TTC549 (cell line): ENCODE measurements around the gene TPH2.

Source experiments
- FAIRE-seq: peaks from 2 replicates; lab custom pipeline; 2012; peaks lifted over from hg19 to GRCh38; lab: Jason Lieb, UNC

The TPH2 gene

DNA sequence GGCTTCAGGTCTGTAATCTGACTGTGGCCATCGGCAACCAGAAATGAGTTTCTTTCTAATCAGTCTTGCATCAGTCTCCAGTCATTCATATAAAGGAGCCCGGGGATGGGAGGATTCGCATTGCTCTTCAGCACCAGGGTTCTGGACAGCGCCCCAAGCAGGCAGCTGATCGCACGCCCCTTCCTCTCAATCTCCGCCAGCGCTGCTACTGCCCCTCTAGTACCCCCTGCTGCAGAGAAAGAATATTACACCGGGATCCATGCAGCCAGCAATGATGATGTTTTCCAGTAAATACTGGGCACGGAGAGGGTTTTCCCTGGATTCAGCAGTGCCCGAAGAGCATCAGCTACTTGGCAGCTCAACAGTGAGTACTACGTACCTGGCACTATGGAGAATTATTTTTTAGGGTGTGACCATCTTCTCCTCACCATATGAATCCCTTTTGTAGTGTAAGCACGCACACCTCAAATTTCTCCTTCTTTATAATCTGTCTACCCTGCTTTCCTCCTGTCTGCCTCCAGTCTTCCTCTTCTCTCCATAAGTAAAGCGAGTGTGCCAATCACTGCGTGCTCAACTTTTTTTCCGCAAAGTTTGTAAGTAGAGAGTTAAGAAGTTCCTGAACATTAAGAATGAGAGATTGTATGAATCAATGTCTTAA is at the start of gene TPH2:
TPH2 (plus strand) TSS at position 118 of the 658 bp plus-strand sequence; CDS start at position 260, 142 bp downstream.
- no peak for FAIRE-seq

DNA sequence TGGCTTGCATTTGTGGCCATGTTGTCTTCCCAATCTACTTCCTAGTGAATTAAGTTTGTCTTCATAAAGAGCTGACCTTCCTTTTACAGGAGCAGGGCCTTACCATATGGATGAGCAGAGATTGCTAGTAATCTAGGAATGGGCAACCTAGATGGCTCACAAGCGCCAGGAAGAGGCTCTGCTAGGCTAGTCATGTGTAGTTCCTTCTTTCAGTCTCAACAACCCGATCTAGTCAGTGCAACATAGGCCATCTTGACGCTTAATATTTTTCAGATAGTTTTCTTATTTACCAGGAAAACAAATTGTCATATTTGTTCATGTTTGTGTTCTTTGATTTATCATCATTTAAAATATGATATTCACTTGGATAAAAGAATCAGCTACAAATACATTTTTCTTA is 48.2 kb upstream of the TPH2 start:
- no peak for FAIRE-seq

DNA sequence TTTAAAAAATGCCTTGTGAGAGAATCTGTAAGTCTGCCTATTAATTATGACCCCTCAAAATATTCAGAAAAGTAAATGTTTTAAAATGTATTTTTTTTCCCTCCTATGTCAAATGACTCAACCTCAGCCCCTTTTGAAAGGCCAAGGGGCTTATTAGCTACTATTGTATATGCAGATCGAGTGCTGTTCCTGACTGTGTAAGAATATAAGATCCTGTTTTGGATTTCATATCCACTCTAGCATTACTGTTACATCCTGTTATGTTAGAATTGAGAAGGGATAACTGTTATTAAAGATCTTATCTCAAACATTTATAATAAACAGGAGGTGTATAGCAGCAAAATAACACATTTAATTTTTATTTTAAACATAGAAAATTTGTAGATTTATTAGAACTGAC is 46.6 kb upstream of the TPH2 start:
- FAIRE-seq: no peak

DNA sequence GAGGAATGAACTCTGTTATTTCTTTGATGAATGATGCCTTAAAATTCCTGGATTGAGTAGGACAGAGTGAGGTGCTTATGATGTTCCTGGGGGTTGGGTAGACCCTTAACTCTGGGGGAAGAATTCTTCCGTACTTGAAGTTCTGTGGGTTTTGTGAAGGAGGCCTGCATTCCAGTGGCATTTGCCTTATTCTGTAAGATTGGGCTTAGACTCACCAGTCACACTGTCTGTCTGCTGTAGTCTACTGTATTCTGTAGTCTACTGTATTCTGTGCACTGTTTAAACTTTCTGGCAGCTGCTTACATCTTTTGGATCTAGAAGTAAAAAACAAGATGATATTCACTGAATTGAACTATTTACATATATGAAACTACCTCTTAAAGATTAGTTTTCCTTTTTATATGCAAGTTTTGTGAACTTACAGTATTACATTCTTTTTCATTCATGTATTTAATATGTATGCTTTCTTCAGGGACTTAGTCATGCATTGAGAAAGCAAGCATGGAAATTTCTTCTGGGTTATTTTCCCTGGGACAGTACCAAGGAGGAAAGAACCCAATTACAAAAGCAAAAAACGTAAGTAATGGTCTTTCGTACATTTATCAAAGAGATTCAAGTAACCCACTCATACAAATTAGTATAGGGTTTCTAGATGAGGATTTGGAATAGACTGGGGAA is 42.3 kb upstream of the TPH2 start:
- FAIRE-seq: no peak

DNA sequence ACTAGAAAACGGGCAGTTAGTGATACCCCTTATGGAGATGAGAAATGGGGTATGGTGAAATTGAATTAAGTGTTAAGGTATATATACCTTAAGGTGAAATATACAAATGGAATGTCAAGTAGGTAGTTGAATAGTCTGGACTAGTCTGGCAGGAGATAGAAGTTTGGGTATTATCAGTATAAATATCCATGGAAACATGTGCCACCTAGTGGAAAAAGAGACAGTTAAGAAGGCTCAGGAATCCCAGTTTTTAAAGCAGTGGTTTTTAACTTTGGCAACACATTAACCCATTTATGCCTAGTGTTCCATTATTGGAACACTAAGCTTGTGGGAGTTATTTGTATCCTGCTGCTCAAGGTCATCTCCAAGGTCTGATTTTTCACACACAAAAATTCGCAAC is 38.6 kb upstream of the TPH2 start:
- peak; percentile 58 for FAIRE-seq

DNA sequence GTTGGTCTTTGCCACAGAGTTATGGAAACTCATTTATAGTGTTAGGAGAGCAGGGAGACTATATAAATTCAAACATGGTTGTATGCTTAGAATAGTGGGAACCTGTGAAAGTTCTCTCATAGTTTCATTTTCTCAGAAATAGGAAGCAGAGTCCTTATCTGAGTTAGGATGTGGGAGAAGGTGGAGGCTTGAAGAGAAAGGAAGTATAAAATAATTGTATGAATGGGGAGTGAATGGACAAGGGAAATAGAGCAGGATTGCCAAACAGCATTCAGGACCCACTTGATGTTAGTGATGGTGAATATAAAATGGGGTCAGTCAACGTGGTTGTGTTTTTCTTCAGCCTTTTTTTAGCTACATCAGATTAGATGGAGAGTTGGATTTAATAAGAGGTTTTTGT is 34.0 kb upstream of the TPH2 start:
- FAIRE-seq: no peak

DNA sequence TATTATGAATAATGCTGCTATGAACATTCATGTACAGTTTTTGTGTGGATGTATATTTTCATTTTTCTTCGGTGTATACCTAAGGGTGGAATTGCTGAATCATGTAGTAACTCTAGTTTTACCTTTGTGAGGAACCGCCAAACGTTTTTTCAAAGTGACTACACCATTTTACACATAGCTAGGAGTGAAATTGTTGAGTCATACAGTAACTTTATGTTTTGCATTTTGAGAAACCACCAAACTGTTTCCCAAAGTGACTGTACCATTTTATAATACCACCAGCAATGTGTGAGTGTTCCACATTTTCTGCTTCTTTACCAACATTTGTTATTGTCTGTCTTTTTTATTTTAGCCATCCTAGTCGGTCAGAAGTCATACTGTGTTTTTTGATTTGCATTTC is 3.1 kb upstream of the TPH2 start:
- FAIRE-seq: no peak

DNA sequence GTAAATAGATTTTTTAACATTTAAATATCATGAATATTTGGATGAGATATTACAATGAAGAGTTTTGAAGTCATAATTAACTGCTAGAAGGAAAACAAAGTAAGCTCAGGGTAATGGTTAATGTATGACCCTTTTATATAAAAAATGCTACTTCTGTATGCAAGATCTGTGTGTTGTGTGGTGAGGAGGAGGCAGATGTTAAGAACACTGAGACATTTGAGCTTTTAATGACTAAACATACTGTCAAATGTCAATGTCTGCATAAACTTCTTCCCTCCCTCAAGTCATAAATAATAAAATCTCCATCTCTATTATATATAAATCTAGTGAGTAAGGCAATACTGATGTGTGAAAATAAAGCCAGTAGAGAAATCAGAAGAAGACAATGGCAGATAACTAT is 1.4 kb downstream of the TPH2 start:
- no peak for FAIRE-seq

DNA sequence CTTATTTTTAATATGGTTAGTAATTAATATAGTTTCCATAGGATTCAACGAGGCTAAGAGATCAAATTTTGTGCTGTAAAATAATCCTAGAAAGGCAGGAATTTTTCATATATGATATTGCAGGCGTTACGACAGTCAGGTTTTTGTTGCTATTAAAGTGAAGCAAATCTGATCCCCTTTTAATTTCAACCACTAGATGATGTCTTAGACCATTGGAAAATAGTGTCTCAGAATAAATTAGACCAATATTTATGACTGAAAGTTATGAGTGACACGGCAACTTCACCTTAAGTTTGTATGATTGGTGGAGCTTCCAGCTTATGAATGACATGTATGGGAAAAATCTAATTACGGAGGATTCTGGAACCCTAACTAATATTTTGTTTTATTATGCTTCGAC is 2.5 kb downstream of the TPH2 start:
- no peak for FAIRE-seq

DNA sequence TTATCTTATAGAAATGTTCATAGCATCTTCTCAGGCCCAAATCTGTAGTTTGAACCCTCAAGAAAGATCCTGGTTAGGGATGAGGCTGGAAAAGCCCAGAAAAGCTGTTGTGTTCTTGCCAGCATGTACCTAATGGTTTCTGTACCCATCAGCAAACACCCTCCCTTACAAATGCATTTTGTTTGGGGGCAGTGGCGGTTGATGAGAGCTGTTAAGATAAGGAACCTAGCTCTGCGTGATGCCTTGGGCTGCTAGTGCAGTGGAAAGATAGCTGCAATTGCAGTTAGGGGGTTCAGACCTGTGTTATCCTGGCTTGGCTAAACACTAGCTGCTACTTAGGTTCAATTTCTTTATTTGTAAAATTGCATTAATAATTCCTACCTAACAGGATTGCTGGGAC is 3.6 kb downstream of the TPH2 start:
- FAIRE-seq: no peak

DNA sequence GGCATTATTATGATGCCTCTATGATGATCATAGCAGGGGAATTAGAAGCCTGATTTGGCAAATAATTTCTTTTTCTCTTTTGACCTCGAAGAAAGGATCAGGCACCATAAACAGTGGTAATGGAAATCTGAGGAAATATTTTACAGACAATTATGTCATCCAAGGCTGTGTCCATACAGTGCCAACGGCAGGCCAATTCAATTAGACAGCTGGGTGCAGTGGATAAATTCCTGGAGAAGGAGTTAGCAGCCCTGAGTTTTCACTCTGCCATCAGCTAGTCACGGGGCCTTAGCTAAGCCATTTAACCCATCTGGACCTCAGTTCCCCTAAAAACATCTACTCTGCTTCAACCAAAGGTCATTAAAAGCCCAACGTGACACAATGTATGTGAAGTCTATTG is 4.1 kb downstream of the TPH2 start:
- FAIRE-seq: no peak

DNA sequence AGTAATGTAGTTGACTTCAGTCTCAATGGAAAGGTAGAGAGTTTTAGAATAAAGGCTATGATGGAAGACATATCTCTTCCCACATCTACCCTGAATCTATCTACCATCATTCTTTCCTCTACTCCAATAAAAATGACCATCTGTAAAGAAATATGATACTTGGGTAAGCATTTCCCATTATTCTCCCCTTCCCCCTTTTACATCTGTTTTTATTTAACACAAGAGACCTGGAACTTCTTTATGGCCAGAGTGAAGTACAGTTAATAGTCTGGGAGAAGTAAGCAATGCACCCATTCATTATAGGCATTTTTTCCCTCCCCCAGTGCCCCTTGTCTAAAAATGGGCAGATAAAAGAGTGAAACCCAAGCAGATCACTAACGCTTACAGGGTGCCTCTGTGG is 6.5 kb downstream of the TPH2 start:
- FAIRE-seq: no peak

DNA sequence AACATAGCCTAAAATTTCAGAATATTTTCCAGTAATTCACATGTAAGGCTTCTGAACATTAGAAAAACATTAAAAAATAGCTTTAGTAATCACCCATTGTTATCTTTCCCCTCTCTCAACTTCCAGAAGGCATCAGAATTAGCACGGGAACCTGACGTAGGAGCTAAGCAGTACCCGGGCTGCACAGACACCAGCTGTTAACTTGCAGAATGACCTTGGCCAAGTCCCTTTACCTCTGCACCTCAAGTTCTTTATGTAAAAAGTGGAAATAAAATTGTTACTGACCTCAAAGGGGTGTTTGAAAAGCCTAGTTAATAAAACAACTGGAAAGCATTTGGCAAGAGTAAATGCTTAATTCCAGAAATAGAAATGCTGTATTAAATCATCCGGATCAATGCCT is 7.2 kb downstream of the TPH2 start:
- no peak for FAIRE-seq

DNA sequence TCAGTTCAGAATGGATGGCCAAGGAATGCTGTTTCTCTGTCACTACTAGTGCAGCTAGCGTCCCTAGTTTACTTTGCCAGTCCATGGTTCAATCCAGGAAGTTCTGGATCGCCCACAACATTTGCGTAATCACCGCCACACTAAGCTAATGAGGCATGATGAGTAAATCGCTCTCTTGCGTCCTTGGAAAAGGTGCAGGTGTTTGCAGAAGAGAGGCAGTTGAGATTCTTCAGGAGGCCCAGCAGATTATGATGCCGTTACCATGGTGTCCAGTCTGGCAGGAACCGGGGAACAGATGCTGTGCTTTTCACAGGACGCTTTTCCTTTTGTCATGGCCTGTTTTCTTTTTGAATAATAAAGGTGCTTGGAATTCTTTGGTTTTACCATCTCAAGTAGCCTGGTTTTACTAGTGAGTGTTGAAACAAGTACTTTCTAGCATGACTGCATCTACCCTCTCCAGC is 9.0 kb downstream of the TPH2 start:
- FAIRE-seq: no peak

DNA sequence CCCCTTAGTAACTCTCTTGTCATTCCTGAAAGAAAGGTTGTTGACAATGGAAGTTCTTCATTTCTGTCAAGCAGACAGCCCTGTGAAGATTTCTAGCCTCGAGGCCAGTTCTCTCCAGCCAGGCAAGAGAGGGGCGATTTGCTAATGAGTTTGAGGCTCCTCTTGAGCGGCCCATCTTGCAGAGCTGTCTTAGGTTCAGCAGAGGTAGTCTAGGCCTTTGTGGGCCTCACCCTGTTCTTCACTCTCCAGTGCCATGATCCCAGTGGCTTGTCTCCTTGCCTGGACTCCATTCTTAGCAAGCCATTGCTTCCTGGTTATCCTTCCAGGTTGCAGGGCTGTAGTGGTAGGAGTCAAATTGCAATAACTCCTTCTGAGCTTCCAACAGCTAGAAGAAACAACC is 9.7 kb downstream of the TPH2 start:
- FAIRE-seq: no peak

DNA sequence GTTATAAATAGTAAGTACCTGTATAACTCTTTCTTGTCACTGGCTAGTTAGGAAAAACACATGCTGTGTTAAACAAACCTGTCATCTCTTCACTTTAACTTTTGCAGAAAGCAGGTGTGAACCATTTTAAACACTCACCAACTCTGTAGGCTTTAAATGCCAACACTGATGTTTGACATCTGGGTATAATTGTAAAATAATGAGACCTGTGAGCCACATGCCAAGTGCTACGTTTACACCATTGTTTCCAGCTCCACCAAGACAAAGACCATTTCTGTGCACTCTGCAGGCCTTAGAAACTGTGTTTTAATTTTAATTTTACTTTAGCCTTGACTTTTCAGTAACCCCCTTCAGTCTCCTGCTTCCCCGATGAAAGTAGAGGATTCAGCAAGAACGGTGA is 11.0 kb downstream of the TPH2 start:
- no peak for FAIRE-seq

DNA sequence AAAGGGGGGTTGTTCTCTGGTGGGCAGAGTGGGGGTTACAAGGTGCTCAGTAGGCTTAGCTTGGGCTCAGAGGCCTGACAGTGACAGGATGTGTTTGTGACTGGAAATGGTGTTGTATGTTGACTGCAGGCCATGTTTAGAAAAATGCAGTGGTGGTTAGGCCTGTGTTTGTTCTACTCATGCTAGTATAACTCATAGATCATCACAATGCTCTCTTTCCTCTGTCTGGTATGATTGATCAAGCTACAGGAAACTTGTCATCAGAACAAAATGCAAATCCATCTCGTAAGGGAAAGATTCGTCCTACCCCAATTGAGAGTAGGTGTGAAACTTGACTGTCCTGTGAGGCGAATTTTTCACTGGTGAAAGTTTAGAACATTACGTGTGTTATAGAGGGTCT is 11.8 kb downstream of the TPH2 start:
- FAIRE-seq: no peak

DNA sequence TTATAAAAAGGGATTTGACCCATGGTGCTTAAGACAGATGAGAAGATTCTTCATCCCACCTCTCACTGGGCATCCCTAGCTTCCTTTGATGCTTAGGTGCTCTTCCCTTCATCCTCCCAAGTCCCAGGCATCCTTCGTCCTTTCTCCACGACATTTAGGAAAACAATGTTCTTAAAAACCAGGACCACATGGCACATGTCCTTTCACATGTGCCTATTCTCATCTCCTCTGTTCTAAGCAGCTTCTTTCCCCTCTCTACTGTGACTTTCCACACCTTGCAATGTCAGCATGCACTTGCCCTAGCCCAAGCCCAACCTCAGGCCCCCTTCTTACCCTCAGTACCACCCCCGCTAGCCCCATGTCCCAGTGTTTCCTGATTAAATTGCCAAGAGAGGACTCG is 12.2 kb downstream of the TPH2 start:
- FAIRE-seq: no peak

DNA sequence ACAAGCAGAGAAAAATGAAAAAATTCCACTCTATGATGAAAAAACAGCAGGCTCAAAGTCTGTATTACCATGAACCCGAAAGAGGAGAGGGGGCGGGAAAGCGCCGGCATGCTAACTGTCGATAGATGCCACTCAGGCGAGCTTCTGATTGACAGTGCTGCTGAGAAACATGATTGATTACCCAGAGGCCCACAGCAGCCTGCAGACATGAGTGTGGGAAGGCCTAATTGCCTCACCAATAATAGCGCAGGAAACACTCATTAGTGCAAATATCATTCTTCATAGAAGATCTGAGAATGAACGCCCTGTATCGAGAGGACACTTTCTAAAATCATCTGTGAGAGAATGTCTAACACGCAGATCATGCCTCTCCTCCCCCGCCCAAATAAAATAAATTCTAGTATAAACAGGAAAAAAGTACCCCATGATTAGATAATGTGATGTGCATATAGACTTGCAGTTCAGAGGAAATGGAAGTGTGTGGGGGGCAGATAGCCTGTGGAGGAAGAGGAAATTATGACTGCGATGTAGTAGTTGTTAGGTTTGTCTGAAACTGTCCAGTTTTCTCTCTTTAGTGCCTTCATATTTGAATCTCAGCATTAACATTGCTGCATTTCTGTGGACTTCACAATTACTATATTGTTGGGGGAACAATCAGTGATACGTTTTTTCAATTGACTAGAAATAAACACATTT is 15.6 kb downstream of the TPH2 start:
- no peak for FAIRE-seq

DNA sequence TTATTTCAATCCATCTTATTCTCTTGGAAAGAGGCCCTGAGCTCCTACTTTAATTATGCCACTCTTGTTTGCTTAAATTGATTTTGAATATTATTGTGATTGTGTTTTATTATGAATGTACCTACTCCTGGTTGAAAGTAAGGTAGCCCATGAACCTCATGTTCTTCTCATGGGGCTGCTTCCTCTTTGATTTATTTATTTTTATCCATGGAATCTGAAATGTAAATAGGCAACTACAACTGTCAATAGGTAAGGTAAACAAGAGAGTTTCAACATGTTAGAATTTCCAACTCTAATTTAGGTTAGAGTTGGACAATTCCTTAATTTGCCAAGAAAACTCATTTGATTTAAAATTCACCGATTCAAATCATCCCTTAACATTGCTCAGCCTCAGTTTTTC is 16.2 kb downstream of the TPH2 start:
- FAIRE-seq: no peak

DNA sequence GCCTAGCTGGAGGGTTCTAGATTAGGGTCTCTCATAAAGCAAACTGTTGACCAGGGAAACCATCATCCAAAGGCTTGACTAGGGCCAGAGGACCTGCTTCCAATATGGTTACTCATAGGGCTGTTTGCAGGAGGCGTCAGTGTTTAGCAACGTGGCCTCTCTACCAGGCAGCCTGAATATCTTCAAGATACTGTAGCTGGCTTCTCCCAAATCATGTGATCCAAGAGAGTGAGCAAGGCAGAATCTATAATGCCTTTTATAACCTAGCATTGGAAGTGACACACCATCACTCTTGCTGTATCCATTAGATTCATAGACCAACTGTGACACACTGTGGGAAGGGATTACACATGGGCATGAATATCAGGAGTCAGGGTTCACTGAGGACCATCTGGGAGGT is 17.3 kb downstream of the TPH2 start:
- FAIRE-seq: no peak

DNA sequence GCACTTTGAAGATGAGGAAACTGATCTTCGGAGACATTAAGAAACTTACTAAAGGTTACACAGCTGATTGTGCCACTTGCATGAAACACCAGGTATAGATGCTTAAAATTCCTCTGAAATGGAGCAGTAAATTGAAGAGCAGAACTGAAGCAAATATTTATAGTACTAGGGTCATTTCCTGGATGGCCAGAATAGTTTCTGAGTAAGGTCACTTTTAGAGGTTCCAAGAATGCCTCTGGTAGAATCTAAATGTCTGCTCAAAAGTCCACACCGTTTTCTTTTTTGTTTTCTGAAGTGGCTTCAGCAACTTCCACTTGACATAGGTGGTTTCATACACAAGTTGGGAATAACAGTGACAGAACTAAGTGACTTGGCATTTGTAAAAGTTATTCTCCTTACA is 19.4 kb downstream of the TPH2 start:
- FAIRE-seq: no peak

DNA sequence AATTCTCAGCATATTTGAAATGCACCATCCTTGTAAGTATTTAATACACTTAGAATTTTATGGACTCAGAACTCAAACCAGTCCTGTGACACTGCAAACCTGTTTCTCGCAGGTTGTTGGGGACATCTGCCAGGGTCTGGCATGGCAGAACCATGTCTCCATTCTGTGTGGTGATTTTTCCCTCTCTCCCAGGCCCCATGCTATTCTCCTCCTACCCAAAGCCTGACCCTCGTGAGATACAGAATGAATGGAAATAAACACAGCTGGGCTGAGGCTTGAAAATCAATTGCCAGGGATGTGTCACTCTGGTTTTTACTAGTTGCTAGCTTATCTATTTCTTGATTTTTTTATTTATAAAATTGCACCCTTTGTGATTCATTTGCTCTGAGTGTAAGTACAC is 19.8 kb downstream of the TPH2 start:
- FAIRE-seq: no peak
